Left ventricle myocardium inferior (tissue), 1 donor: ENCODE results near the gene DGKQ. TPM values are rescaled to one million over a fixed set of nuclear protein-coding genes. Genes with fewer than 3 reads are reported as not detected.

ENCODE experiments used
- DNase-seq: peaks from one replicate; pipeline ENCODE4 v3.0.0-alpha.2; 2020
- H3K27ac ChIP-seq: fragments of 200-600 bp; replicated peaks from 2 replicates; pipeline ENCODE4 v1.8.0; 2021
- H3K27me3 ChIP-seq: fragments of 200-600 bp; 2 replicates; pipeline ENCODE4 v1.8.0; 2021; ENCODE audit warnings: low read depth
- H3K36me3 ChIP-seq: fragments of 200-600 bp; 2 replicates; pipeline ENCODE4 v1.8.0; 2021
- H3K4me1 ChIP-seq: fragments of 200-600 bp; 2 replicates; pipeline ENCODE4 v1.8.0; 2021
- H3K4me3 ChIP-seq: fragments of 200-600 bp; 2 replicates; pipeline ENCODE4 v1.8.0; 2021; ENCODE audit warnings: mild to moderate bottlenecking, moderate library complexity
- H3K9me3 ChIP-seq: fragments of 200-600 bp; replicated peaks from 2 replicates; pipeline ENCODE4 v1.8.0; 2021
- CTCF ChIP-seq: fragments of 200-600 bp; IDR thresholded peaks from 2 replicates; pipeline ENCODE4 v1.8.0; 2021; ENCODE audit warnings: antibody characterized with exemption, mild to moderate bottlenecking, borderline replicate concordance
- intact Hi-C: fragments of 100-400 bp; cut with micrococcal nuclease; formaldehyde crosslinking; loops from one replicate; pipeline ENCODE4 v1.11.0; 2022
- total RNA-seq: library from RNA; stranded (reverse); fragmentation: NEBNext Ultra II Directional; extraction: Animal tissue kit (Norgen Biotek cat#: 25700); gene quantifications from one replicate; pipeline ENCODE4 v1.2.1, GENCODE V29; 2021
- donor health status: DM: no; HTN: yes; CAD: no; lungs with severe emphysema.

DGKQ gene
- total RNA-seq, 1 donor from 2014 or later: 3.5 TPM

GRCh38 chr4:949656-950055 lies 23.7 kb downstream of the DGKQ start:
- intact Hi-C loops: no loop called here
- Histone ChIP-seq H3K36me3 (peaks cover 25% of the 10 kb centered on the region), H3K9me3 (no peaks in the 10 kb centered on the region), H3K4me3 (no peak overlapping the region), H3K27me3 (no peaks in the 10 kb centered on the region), H3K4me1 (peaks cover 7% of the 10 kb centered on the region), H3K27ac (no peak overlapping the region)
- TF ChIP-seq CTCF: no peak
- no peak for DNase-seq

- peaks cover 7% of the 10 kb centered on the region for H3K4me1 ChIP-seq
- peaks cover 20% of the 10 kb centered on the region for H3K36me3 ChIP-seq
- no peak overlapping the region for H3K4me3 ChIP-seq
- no peak for TF ChIP-seq CTCF
- DNase-seq: no peak
- intact Hi-C loops: no loop called here
- no peaks in the 10 kb centered on the region for H3K27me3 ChIP-seq
- H3K27ac ChIP-seq: no peak overlapping the region
- H3K9me3 ChIP-seq: no peaks in the 10 kb centered on the region
Measured at GRCh38 chr4:948936-949300, 24.5 kb downstream of the DGKQ start.

- Histone ChIP-seq H3K9me3 (no peaks in the 10 kb centered on the region), H3K36me3 (peaks cover 20% of the 10 kb centered on the region), H3K4me1 (peaks cover 7% of the 10 kb centered on the region), H3K27ac (no peak overlapping the region), H3K27me3 (no peaks in the 10 kb centered on the region), H3K4me3 (no peak overlapping the region)
- no peak for DNase-seq
- intact Hi-C loops: no loop called here
- TF ChIP-seq CTCF: no peak
Measured at GRCh38 chr4:948101-948935, 25.1 kb downstream of the DGKQ start.

GRCh38 chr4:947491-947971 lies 25.8 kb downstream of the DGKQ start:
- Histone ChIP-seq H3K27me3 (no peaks in the 10 kb centered on the region), H3K4me3 (no peak overlapping the region), H3K4me1 (peaks cover 7% of the 10 kb centered on the region), H3K36me3 (peaks cover 16% of the 10 kb centered on the region), H3K27ac (no peak overlapping the region), H3K9me3 (no peaks in the 10 kb centered on the region)
- no peak for TF ChIP-seq CTCF
- no peak for DNase-seq
- intact Hi-C loops: no loop called here

- TF ChIP-seq CTCF: no peak
- Histone ChIP-seq H3K4me3 (no peak overlapping the region), H3K9me3 (no peaks in the 10 kb centered on the region), H3K36me3 (peaks cover 15% of the 10 kb centered on the region), H3K27me3 (no peaks in the 10 kb centered on the region), H3K27ac (no peak overlapping the region), H3K4me1 (peaks cover 7% of the 10 kb centered on the region)
- no peak for DNase-seq
- intact Hi-C loops: no loop called here
Measured at GRCh38 chr4:946517-947471, 26.6 kb downstream of the DGKQ start.
